NCI-H524 treated with DMSO at 0.1 percent for 48 hours (cell line): Measurements from ENCODE around the gene FRAS1.
A peak's percentile ranks its signal among the peaks of the same experiment; 100 is the strongest.
"Not testable (repeated sequence)": the region's sequence is repeated elsewhere in the genome, so short reads cannot be mapped to it uniquely, and the experiment has no call there.

Source experiments
- DNase-seq: peaks from one replicate; lab custom pipeline; 2025; lab: John Stamatoyannopoulos, UW

Gene FRAS1

GRCh38 chr4:78057600-78058550 lies 752 bp downstream of the FRAS1 start:
- DNase-seq, result no peak

GRCh38 chr4:78058591-78059523 lies 1.7 kb downstream of the FRAS1 start:
- no peak for DNase-seq

DNA sequence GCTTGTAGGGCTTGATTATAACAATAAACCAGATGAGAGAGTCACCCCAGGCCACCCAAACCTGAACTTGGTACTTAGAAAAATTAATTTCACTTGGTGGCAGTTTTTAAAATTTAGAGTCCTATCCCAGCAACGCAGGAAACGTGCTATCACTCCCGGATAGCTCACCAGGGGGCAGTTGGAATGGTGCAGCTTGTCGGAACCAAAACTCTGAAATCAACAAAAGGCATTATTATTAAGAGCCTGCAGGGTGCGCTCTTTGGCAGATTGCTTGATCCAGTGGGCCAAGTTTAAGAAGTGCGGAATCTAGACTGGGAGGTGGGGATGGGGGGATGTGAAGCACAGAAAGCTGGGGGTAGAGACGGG lies 2.4 kb downstream of the FRAS1 start:
- DNase-seq, result no peak

GRCh38 chr4:78059938-78060337 lies 2.8 kb downstream of the FRAS1 start:
- DNase-seq, result no peak

DNA sequence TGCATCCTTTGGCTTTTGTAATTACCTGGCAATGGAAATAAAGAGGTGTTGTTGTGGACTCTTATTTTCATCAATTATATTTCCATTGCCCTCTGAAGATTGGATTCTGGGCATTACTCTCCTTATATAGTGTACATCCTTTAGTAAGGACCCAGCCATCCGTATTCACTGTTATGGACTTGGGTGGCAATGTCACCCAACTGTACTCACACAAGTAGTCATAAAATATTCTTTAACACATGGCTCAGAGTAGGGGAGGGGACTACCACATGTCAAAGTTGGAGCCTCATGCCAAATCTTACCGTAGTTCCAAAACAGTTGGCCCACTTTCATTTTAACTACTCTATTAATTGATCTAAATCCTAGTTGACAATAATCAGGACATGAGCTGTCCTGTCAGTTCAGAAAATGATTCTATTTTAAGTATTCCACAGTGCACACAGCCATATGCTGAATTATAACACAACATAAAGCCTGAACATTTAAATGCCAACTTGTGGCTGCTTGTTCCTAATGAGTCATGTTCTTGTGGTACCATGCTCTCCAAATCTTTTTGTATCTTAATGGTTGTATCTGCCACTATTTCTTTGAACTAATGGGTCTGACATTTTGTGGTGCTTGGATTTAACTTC lies 4.9 kb downstream of the FRAS1 start:
- no peak for DNase-seq

DNA sequence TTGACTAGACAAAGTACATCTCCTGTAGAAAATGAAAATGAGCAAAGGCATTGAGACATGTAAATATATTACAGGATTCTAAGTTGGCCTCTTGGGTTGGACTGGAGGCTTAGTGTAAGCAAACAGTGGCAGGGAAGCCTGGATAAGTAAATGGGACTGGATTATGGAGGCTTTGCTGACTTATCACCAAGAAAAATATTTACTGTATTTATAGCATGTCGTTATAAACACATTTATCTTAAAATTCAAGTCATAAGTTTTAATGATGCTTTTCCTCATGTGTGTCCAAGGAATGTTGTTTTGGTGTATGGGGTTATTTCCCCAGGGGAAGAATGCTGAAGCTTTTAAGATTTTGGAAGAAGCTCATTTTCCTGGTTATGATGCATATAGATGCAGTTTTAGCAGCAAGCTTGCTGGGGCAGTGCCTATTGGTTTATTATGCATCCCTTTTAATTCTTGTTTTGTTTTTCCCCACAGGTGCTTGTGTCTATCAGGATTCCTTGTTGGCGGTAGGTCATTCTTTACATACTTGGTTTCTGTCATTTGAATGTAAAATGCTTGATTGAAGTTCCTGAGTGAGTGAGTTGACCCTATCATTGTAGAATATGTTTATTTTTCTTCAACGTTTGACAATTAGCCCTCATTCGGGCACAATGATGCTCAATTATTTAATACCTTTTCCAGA lies 8.5 kb downstream of the FRAS1 start:
- DNase-seq, result no peak

DNA sequence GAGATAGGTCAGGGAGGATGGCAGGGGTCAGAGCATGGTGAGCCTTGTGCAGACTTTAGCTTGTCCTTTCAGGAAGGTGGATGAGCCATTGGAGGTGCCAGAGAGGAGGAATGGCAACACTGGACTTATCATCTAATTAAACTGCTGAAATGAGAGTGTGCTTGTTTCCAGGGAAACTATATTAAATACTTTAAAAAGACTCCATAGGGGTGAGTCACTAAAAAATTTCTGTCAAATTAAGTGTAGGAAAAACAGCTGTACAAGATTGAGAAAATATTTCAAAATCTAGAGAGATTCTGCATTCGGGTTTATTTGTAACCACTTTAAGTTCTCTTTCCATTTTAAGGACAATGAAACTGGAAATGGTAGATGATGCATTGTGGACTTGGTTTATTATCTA lies 11.4 kb downstream of the FRAS1 start:
- no peak for DNase-seq

- no peak for DNase-seq
These were observed 12.2 kb downstream of the FRAS1 start for GRCh38 chr4:78069319-78069718.

GRCh38 chr4:78069859-78070258 lies 12.7 kb downstream of the FRAS1 start:
- DNase-seq, result no peak

- DNase-seq, result no peak
These were observed 13.7 kb downstream of the FRAS1 start for GRCh38 chr4:78070731-78071282.

- no peak for DNase-seq
These were observed 17.6 kb downstream of the FRAS1 start for GRCh38 chr4:78074759-78075158.

DNA sequence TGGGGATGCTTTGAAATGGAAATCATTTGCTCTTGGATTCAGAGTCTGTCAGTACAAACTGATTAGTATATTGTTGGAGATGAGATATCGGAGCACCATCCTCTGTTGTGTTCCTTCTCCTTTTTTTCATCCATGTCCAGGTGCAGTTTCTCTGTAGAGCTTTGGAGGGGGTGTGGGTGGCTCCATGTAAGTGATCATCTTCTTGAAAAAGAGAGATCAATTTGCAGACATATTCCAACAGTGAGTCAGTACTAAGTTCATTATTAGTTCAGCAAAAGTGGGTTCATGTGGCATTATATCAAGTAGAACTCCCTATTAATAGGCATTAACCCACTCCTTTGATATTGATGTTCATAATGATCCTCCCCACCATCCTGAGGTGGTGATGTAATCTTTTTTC lies 18.9 kb downstream of the FRAS1 start:
- no peak for DNase-seq

GRCh38 chr4:78078101-78078500 lies 21.0 kb downstream of the FRAS1 start:
- no peak for DNase-seq

GRCh38 chr4:78079726-78080430 lies 22.8 kb downstream of the FRAS1 start:
- DNase-seq, result peak; percentile 71

- no peak for DNase-seq
These were observed 24.4 kb downstream of the FRAS1 start for GRCh38 chr4:78081541-78081940.

DNA sequence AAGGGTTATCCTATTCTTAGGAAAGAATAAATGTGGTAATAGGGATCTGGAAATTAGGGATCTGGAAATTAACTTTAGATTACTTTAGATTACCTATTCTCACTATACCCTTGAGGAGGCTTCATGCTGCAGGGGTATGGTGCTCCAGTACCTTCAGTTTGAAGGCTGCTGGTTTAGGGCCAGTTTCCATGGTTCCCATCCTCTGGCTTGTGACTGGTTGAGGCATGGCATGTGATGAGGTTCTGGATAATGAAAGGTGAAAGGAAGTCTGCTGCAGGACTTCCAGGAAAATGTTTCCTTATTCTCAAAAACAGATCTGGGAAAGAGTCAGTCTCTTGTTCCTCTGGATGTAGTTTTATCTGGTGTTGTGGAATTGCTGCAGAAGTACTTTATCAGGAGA lies 25.9 kb downstream of the FRAS1 start:
- no peak for DNase-seq

- DNase-seq, result no peak
These were observed 34.4 kb downstream of the FRAS1 start for GRCh38 chr4:78091534-78091933.

DNA sequence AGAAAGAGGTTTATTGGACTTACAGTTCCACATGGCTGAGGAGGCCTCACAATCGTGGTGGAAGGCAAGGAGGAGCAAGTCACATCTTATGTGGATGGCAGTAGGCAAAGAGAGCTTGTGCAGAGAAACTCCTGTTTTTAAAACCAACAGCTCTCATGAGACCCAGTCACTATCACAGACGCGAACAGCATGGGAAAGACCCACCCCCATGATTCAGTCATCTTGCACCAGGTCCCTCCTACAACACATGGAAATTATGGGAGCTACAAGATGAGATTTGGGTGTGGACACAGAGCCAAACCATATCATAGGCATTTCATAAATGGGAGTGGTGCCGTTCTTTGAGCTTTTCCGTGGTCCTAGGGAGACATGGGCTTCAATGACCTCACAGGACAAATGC lies 35.2 kb downstream of the FRAS1 start:
- not testable (repeated sequence) for DNase-seq

DNA sequence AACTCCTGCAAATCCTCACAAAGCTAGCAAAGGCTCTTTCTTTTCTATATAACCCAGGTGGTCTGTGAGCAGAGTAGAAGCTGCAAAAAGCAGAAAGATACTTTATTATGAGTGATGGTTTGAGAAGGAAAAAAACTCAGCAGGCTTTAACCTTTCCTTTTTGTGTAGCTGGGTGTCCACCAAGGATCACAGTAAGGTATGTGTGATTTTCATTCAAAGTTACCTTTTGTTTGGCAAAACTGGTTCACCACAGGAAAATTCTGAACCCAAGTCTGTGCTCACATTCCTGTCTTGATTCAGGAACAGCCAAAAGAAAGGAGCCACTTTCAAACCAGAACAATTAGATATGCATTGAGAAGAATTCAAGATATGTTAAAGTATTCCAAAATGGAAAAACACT lies 35.7 kb downstream of the FRAS1 start:
- no peak for DNase-seq

DNA sequence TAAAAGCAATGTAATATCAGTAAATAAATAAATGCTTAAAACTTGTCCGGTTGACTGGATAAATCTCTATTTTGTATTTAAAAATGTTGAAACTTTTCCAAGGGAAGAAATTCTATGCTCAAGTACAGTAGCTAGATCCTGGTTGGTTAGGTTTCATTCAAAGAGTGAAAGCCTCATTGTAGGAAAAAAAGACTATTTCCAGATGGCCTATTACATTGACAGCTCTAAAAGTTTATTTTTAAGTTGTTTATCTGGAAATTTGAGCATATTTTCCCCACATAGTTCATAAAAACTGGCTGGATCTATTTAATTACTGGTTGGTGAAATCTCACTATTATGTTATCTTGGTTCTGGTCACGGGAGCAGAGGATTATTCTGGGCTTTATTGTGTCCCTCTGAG lies 38.0 kb downstream of the FRAS1 start:
- DNase-seq, result no peak

- DNase-seq, result no peak
These were observed 41.9 kb downstream of the FRAS1 start for GRCh38 chr4:78099058-78099457.
